WTC11 (cell line): Measurements from ENCODE around the gene PATE4. TPM values are rescaled to one million over a fixed set of nuclear protein-coding genes. Genes with fewer than 3 reads are reported as not detected.

Experiments used
- ATAC-seq: fragments of 200-7000 bp; cut with Tn5 transposase; 2 replicates; pipeline ENCODE4 v1.10.0; 2021; ENCODE audit warnings: mild to moderate bottlenecking, moderate library complexity
- CTCF ChIA-PET: fragments of 300-600 bp; sonication (Branson Sonifier 250); formaldehyde crosslinking; loops from one replicate; lab custom pipeline; 2021; ENCODE audit warnings: antibody characterized with exemption; lab: Charles Lee
- POLR2A ChIA-PET: fragments of 350-600 bp; sonication (Branson Sonifier 250); formaldehyde crosslinking; loops from one replicate; lab custom pipeline; 2021; ENCODE audit warnings: antibody characterized with exemption; lab: Charles Lee
- DNase-seq: peaks from one replicate; pipeline ENCODE4 v3.0.0; 2021; ENCODE audit warnings: low spot score
- H3K27ac Mint-ChIP-seq: 2 replicates; pipeline ENCODE4 v1.8.0; 2021; ENCODE audit warnings: mixed read lengths
- H3K27me3 Mint-ChIP-seq: 2 replicates; pipeline ENCODE4 v1.8.0; 2021; ENCODE audit warnings: low read depth, mild to moderate bottlenecking, moderate library complexity, mixed read lengths
- H3K36me3 Mint-ChIP-seq: 2 replicates; pipeline ENCODE4 v1.8.0; 2021; ENCODE audit warnings: mixed read lengths
- H3K4me1 Mint-ChIP-seq: 2 replicates; pipeline ENCODE4 v1.8.0; 2022; ENCODE audit warnings: mixed read lengths
- H3K4me3 Mint-ChIP-seq: 2 replicates; pipeline ENCODE4 v1.8.0; 2021; ENCODE audit warnings: mild to moderate bottlenecking, moderate library complexity, mixed read lengths
- H3K9me3 Mint-ChIP-seq: 2 replicates; pipeline ENCODE4 v1.8.0; 2021; ENCODE audit warnings: mixed read lengths
- AFF4 ChIP-seq: sonication (generic); formaldehyde crosslinking; IDR thresholded peaks from 2 replicates; pipeline ENCODE4 v1.8.1; 2023; ENCODE audit warnings: mild to moderate bottlenecking, missing genetic modification reagents, borderline replicate concordance
- ATF6 ChIP-seq: sonication (generic); formaldehyde crosslinking; IDR thresholded peaks from 2 replicates; pipeline ENCODE4 v1.8.1; 2023; ENCODE audit warnings: mild to moderate bottlenecking, missing genetic modification reagents
- ETV6 ChIP-seq: sonication (generic); formaldehyde crosslinking; IDR thresholded peaks from 2 replicates; pipeline ENCODE4 v1.8.1; 2022; ENCODE audit warnings: mild to moderate bottlenecking, missing genetic modification reagents
- GRHL2 ChIP-seq: fragments of 250-450 bp; sonication (Bioruptor Pico); IDR thresholded peaks from 2 replicates; pipeline ENCODE4 v1.8.0; 2022; ENCODE audit warnings: mild to moderate bottlenecking, moderate library complexity; ENCODE audit not compliant: insufficient replicate concordance, severe bottlenecking
- IRF1 ChIP-seq: sonication (generic); formaldehyde crosslinking; IDR thresholded peaks from 2 replicates; pipeline ENCODE4 v1.8.0; 2023; ENCODE audit warnings: missing genetic modification reagents
- MYBL2 ChIP-seq: sonication (generic); formaldehyde crosslinking; IDR thresholded peaks from 2 replicates; pipeline ENCODE4 v1.8.1; 2023; ENCODE audit warnings: mild to moderate bottlenecking, moderate library complexity, missing genetic modification reagents
- NFYB ChIP-seq: sonication (generic); formaldehyde crosslinking; conservative IDR thresholded peaks from 2 replicates; pipeline ENCODE4 v1.8.0; 2022; ENCODE audit warnings: low read depth, missing genetic modification reagents
- NR2C2 ChIP-seq: sonication (generic); formaldehyde crosslinking; IDR thresholded peaks from 2 replicates; pipeline ENCODE4 v1.8.0; 2022; ENCODE audit warnings: mild to moderate bottlenecking, missing genetic modification reagents
- RELA ChIP-seq: sonication (generic); formaldehyde crosslinking; IDR thresholded peaks from 2 replicates; pipeline ENCODE4 v1.8.1; 2022; ENCODE audit warnings: missing genetic modification reagents, mild to moderate bottlenecking, borderline replicate concordance
- USF2 ChIP-seq: sonication (generic); formaldehyde crosslinking; IDR thresholded peaks from 2 replicates; pipeline ENCODE4 v1.8.1; 2023; ENCODE audit warnings: mild to moderate bottlenecking, missing genetic modification reagents, moderate library complexity
- ZBTB21 ChIP-seq: sonication (generic); formaldehyde crosslinking; IDR thresholded peaks from 2 replicates; pipeline ENCODE4 v1.8.1; 2023; ENCODE audit warnings: mild to moderate bottlenecking, missing genetic modification reagents, borderline replicate concordance
- ZNF263 ChIP-seq: sonication (generic); formaldehyde crosslinking; IDR thresholded peaks from 2 replicates; pipeline ENCODE4 v1.8.1; 2022; ENCODE audit warnings: low read depth, mild to moderate bottlenecking, moderate library complexity, missing genetic modification reagents
- ZNF423 ChIP-seq: fragments of 250-450 bp; sonication (Bioruptor Pico); IDR thresholded peaks from 2 replicates; pipeline ENCODE4 v2.1.2; 2022; ENCODE audit warnings: mild to moderate bottlenecking, moderate library complexity
- total RNA-seq: library from RNA; stranded (reverse); gene quantifications from 3 replicates; pipeline ENCODE4 v1.2.3, GENCODE V29; 2021
- TF ChIP-seq, protein P1 (sequence below): fragments of 250-450 bp; sonication (Bioruptor Pico); IDR thresholded peaks from 2 replicates; pipeline ENCODE4 v1.9.0; 2021; ENCODE audit warnings: moderate library complexity, mild to moderate bottlenecking, inconsistent platforms, borderline replicate concordance
- TF ChIP-seq, protein P2 (sequence below): sonication (generic); formaldehyde crosslinking; IDR thresholded peaks from 2 replicates; pipeline ENCODE4 v1.8.1; 2023; ENCODE audit warnings: mild to moderate bottlenecking, missing genetic modification reagents, moderate library complexity
- TF ChIP-seq, protein P3 (sequence below): fragments of 200-600 bp; IDR thresholded peaks from 2 replicates; pipeline ENCODE4 v1.8.0; 2022; ENCODE audit warnings: antibody characterized with exemption
- TF ChIP-seq, protein P4 (sequence below): sonication (generic); formaldehyde crosslinking; IDR thresholded peaks from 2 replicates; pipeline ENCODE4 v1.8.0; 2022; ENCODE audit warnings: mild to moderate bottlenecking, missing genetic modification reagents

Gene PATE4
- total RNA-seq, 1 experiment from 2014 or later: not detected

- TF ChIP-seq ZNF423 (CRISPR knock-in tag): no peak
- TF ChIP-seq GRHL2 (CRISPR knock-in tag): no peak
- no peak for TF ChIP-seq MYBL2 (CRISPR knock-in tag)
- TF ChIP-seq IRF1 (CRISPR knock-in tag): no peak
- no peak for TF ChIP-seq NR2C2 (CRISPR knock-in tag)
- no peak for TF ChIP-seq AFF4
- TF ChIP-seq, all 79 proteins: peak for 0
These were observed 50.3 kb downstream of the PATE4 start (continued) for GRCh38 chr11:125883375-125883774.

DNA sequence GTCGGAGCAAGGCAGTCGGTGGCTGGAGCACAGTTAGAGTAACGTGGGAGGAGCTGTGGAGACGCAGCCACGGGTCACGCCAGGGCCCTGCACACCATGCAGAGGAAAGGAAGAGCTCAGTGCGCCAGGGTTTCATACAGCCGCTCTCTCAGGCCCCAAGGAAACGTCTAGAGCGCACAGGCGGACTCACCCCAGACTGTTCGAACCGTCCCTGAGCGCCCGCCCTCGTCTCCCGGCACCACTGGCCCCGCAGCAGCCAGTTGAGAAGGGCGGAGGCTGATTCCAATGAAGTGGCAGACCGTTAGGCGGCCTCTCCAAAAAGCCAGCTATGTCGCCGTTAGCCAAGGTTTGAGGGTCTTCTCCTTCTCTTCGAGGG is 53.9 kb downstream of the PATE4 start:
- no peak overlapping the region; the same call in 1 of the 2 replicates for H3K27ac Mint-ChIP-seq
- H3K4me3 Mint-ChIP-seq: peak overlapping the region; percentile 76
- no peak for TF ChIP-seq RELA (CRISPR knock-in tag)
- 0 out of 2 replicates have a peak, but pooled peaks have one; percentile 6 for TF ChIP-seq ZNF263 (CRISPR knock-in tag)
- ATAC-seq (peak; percentile 55), DNase-seq (peak; percentile 61)
- H3K27me3 Mint-ChIP-seq: peaks cover 32% of the 10 kb centered on the region
- peaks cover 3% of the 10 kb centered on the region; the same call in 1 of the 2 replicates for H3K9me3 Mint-ChIP-seq
- H3K4me1 Mint-ChIP-seq: peaks cover 3% of the 10 kb centered on the region; the same call in 1 of the 2 replicates
- peaks cover 4% of the 10 kb centered on the region; the same call in 1 of the 2 replicates for H3K36me3 Mint-ChIP-seq
- ChIA-PET CTCF (interaction anchor here (0.5 to 2.1 kb wide), 11 partner anchors 11 to 630 kb away, joined by 3 to 24 read pairs (median 4); partner anchors contain the start of genes EI24, FAM118B, PUS3 and RPUSD4), POLR2A (interaction anchor here (0.6 to 1.7 kb wide), 3 partner anchors 16 to 175 kb away, joined by 3 to 16 read pairs (median 3); partner anchors contain the start of gene PUS3)

DNA sequence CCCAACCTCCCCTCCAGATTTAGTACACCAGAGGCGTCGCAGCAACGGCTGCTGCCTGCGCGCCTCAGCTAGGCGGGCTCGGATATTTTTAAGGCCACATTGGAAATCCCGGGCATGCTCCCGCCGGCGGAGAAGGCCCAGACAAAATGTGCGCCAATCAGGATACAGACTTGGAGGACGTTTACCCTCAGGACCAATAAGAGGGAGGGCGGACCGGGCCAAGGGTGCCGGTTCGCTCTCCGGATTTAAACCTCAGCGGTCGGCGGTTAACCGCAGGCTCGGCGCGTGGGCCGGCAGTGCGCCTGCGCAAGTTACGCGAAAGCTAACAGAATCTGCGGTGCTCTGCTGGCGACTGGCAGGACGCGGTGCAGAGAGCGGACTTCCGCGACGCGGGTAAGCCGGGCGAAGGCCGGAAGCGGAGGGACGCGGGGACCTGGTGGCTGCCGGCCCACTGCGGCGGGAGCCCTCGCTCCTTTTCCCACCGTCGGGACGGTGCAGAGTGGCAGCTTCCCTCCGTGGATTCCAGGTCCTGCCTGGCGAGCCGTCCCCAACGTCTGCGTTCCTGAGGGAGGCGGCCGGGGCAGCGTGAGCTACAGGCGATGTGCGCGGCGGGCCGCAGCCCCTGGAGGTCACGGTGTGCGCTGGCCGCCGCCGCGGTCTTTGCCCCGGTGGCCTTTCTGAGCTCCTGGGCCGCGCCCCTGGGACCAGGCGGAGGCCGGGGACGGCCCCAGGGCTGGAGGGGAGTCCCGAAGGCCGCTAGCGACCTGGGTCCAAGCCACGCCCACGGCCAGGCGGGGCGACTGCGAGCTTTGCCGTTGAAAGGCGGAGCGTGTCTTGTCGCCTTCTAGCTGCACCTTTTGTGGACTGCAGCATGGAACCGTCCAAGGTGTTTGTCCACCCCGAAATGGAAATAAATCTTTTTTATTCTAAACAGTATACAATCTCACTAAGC is 54.5 kb downstream of the PATE4 start, which contains the start of gene HYLS1:
Gene HYLS1 (plus strand): TSS at position 296 of the 952 bp plus-strand sequence. CDS start 11,701 bp downstream, outside the sequence.
- Mint-ChIP-seq H3K36me3 (peaks cover 7% of the 10 kb centered on the region; the same call in 1 of the 2 replicates), H3K27me3 (peaks cover 27% of the 10 kb centered on the region), H3K4me3 (peak within 1 kb of the TSS; percentile 76), H3K4me1 (peaks cover 3% of the 10 kb centered on the region; the same call in 1 of the 2 replicates), H3K27ac (no peak within 1 kb of the TSS; the same call in 1 of the 2 replicates), H3K9me3 (peaks cover 3% of the 10 kb centered on the region; the same call in 1 of the 2 replicates)
- DNase-seq: peak; percentile 92
- POLR2A ChIA-PET: interaction anchor here (0.5 to 1.7 kb wide), 3 partner anchors 15 to 174 kb away, joined by 3 to 16 read pairs (median 4); partner anchors contain the start of gene PUS3
- ATAC-seq: peak; percentile 94
- CTCF ChIA-PET: interaction anchor here (0.5 to 2.1 kb wide), 15 partner anchors 12 to 435 kb away, joined by 3 to 24 read pairs (median 4); partner anchors contain the start of genes EI24, FAM118B, PUS3 and RPUSD4
- TF ChIP-seq, protein P1, sequence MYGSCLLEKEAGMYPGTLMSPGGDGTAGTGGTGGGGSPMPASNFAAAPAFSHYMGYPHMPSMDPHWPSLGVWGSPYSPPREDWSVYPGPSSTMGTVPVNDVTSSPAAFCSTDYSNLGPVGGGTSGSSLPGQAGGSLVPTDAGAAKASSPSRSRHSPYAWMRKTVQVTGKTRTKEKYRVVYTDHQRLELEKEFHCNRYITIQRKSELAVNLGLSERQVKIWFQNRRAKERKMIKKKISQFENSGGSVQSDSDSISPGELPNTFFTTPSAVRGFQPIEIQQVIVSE (CRISPR knock-in tag): no peak
- TF ChIP-seq ATF6 (CRISPR knock-in tag) (peak; percentile 69; the same call in 1 of the 2 replicates), ETV6 (CRISPR knock-in tag) (peak; percentile 76), ZNF423 (CRISPR knock-in tag) (no peak), ZBTB21 (CRISPR knock-in tag) (peak; percentile 94), NFYB (CRISPR knock-in tag) (peak; percentile 84), USF2 (peak; percentile 57)
- TF ChIP-seq, protein P2, sequence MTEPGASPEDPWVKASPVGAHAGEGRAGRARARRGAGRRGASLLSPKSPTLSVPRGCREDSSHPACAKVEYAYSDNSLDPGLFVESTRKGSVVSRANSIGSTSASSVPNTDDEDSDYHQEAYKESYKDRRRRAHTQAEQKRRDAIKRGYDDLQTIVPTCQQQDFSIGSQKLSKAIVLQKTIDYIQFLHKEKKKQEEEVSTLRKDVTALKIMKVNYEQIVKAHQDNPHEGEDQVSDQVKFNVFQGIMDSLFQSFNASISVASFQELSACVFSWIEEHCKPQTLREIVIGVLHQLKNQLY (CRISPR knock-in tag): no peak
- TF ChIP-seq, protein P3, sequence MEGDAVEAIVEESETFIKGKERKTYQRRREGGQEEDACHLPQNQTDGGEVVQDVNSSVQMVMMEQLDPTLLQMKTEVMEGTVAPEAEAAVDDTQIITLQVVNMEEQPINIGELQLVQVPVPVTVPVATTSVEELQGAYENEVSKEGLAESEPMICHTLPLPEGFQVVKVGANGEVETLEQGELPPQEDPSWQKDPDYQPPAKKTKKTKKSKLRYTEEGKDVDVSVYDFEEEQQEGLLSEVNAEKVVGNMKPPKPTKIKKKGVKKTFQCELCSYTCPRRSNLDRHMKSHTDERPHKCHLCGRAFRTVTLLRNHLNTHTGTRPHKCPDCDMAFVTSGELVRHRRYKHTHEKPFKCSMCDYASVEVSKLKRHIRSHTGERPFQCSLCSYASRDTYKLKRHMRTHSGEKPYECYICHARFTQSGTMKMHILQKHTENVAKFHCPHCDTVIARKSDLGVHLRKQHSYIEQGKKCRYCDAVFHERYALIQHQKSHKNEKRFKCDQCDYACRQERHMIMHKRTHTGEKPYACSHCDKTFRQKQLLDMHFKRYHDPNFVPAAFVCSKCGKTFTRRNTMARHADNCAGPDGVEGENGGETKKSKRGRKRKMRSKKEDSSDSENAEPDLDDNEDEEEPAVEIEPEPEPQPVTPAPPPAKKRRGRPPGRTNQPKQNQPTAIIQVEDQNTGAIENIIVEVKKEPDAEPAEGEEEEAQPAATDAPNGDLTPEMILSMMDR: no peak
- TF ChIP-seq, protein P4, sequence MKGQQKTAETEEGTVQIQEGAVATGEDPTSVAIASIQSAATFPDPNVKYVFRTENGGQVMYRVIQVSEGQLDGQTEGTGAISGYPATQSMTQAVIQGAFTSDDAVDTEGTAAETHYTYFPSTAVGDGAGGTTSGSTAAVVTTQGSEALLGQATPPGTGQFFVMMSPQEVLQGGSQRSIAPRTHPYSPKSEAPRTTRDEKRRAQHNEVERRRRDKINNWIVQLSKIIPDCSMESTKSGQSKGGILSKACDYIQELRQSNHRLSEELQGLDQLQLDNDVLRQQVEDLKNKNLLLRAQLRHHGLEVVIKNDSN: peak; percentile 69
